Heart right ventricle (tissue), 16 donors: Measurements from ENCODE around the gene LAD1. TPM values are rescaled to one million over a fixed set of nuclear protein-coding genes. Genes with fewer than 3 reads are reported as not detected.

ENCODE experiments used
- ATAC-seq, 8 donors: fragments of 200-7000 bp; cut with Tn5 transposase; one replicate each; pipeline ENCODE4 v1.9.1; 2020; ENCODE audit warnings: mild to moderate bottlenecking in 8 of 8, moderate library complexity in 8 of 8, moderate number of reproducible peaks in 1 of 8
- DNase-seq, 2 donors: peaks; one replicate each; pipeline ENCODE4 v3.0.0-alpha.2; 2020
- H3K27ac ChIP-seq, 10 donors: fragments of 200-600 bp; sonication (generic) in 2 of 10; one replicate each; pipeline versions ENCODE4 v1.5.0 to v1.8.0; 2020 to 2022; ENCODE audit warnings: mild to moderate bottlenecking in 3 of 10
- H3K27me3 ChIP-seq, 7 donors: fragments of 200-600 bp; one replicate each; pipeline ENCODE4 v1.8.0; 2021 to 2022; ENCODE audit warnings: mild to moderate bottlenecking in 2 of 7
- H3K36me3 ChIP-seq, 9 donors: fragments of 200-600 bp; sonication (generic) in 1 of 9; one replicate each; pipeline versions ENCODE4 v1.5.0 to v1.8.0; 2020 to 2022; ENCODE audit warnings: mild to moderate bottlenecking in 2 of 9
- H3K4me1 ChIP-seq, 9 donors: fragments of 200-600 bp; sonication (generic) in 1 of 9; one replicate each; pipeline versions ENCODE4 v1.5.0 to v1.8.0; 2020 to 2022; ENCODE audit warnings: mild to moderate bottlenecking in 4 of 9
- H3K4me3 ChIP-seq, 10 donors: fragments of 200-600 bp; sonication (generic) in 2 of 10; one replicate each; pipeline versions ENCODE4 v1.5.0 to v1.8.0; 2020 to 2022; ENCODE audit warnings: mild to moderate bottlenecking in 7 of 10, moderate library complexity in 2 of 10
- H3K9me3 ChIP-seq, 11 donors: fragments of 200-600 bp in 10 of 11; sonication (generic) in 2 of 11; one replicate each; pipeline versions ENCODE4 v1.5.0 to v1.8.0; 2013 to 2022; ENCODE audit warnings: mild to moderate bottlenecking in 2 of 11, control low read depth in 1 of 11, moderate library complexity in 1 of 11
- CTCF ChIP-seq, 9 donors: fragments of 200-600 bp; sonication (generic) in 2 of 9; IDR thresholded peaks; one replicate each; pipeline versions ENCODE4 v1.5.0 to v1.8.0; 2021 to 2022; ENCODE audit warnings: antibody characterized with exemption in 9 of 9, mild to moderate bottlenecking in 5 of 9, moderate library complexity in 1 of 9
- WGBS, 2 donors: extraction: QIAGEN DNeasy Blood & Tissue Kit; methylation state at CpG; one replicate each; pipeline ENCODE4 v1.1.7; 2013; ENCODE audit warnings: inconsistent platforms in 1 of 2; 5-methylcytosine and 5-hydroxymethylcytosine counted together
- intact Hi-C, 10 donors: fragments of 100-400 bp; cut with DNase I; formaldehyde crosslinking; loops; one replicate each; pipeline versions ENCODE4 v1.11.1 to v1.14.2; 2022
- polyA plus RNA-seq, 2 donors: library from polyadenylated mRNA; stranded (reverse); fragments of 200-250 nt; gene quantifications; one replicate each; pipeline ENCODE4 v1.2.3, GENCODE V29; 2013
- total RNA-seq, 10 donors: library from RNA; stranded (reverse); fragmentation: NEBNext Ultra II Directional in 3 of 10; extraction: Animal tissue kit (Norgen Biotek cat#: 25700) in 3 of 10; gene quantifications; one replicate each; pipeline versions ENCODE4 v1.2.1 to v1.2.4, GENCODE V29; 2021 to 2023
- donor health status: Arrhythmogenic right ventricular cardiomyopathy.
- donor health status: ischemic (EF 13 %, LVEDD 7.1; RV severe dilation, severe dysfunction).
- donor health status: healthy with polysubstance abuse.
- donor health status: DM: no; HTN: yes; CAD: no.
- donor health status: DM: no; HTN: no; CAD: no.
- donor health status: ischemic (EF 25% LVEDD 6.9; RV normal size, moderate dysfunction).
- donor health status: ischemic (EF 25% LVEDD 5.7; RV mildly dilated, moderate dysfunction).
- donor health status: healthy.
- donor health status: DM: yes; HTN: yes; CAD: no.
- donor health status: Ischemic cardiomyopathy.
- donor health status: ischemic (EF 35%, LVEDD 5.7; RV mildly dilated, moderate dysfunction).
- donor health status: nonischemic (EF 11% LVEDD 7.7; RV severe dilation, severe dysfunction).
- donor health status: DM: yes; HTN: yes; CAD: no.
- donor health status: PGD.
- donor health status: ischemic (EF 29% LVEDD 5.4; RV normal size, mild dysfunction).
- donor health status: nonischemic (EF 23%, LVEDD 6.1; RV moderate dilation, normal function).

The LAD1 gene
- total and polyA plus RNA-seq, 12 donors: 0.85 to 42.2 (median 2.9) TPM

GRCh38 chr1:201374364-201374763 lies 24.8 kb downstream of the LAD1 start:
- H3K4me3 ChIP-seq: peak overlapping the region; percentile 40 to 73 (median 56)
- 30 to 31% methylated on average over 7 of the region's 7 CpGs for WGBS, 2 donors
- TF ChIP-seq CTCF (IDR thresholded peaks at IDR 0.05): no peak

GRCh38 chr1:201371792-201372191 lies 27.3 kb downstream of the LAD1 start:
- no peak for DNase-seq
- 32 to 49% methylated on average over 6 of the region's 6 CpGs for WGBS, 2 donors
- H3K4me1 ChIP-seq: peaks cover 2 to 51% (median 19%) of the 10 kb centered on the region in 9 donors
- peak overlapping the region in 6 of 10 donors; percentile 90 to 99 (median 94) for H3K27ac ChIP-seq
- intact Hi-C loops: no loop called here
- peaks cover 0 to 70% (median 10%) of the 10 kb centered on the region in 9 donors for H3K36me3 ChIP-seq
- peak overlapping the region in 5 of 10 donors; percentile 51 to 73 (median 70) for H3K4me3 ChIP-seq
- H3K9me3 ChIP-seq: no peaks in the 10 kb centered on the region
- ATAC-seq: no peak
- no peak for TF ChIP-seq CTCF (IDR thresholded peaks at IDR 0.05)
- H3K27me3 ChIP-seq: no peaks in the 10 kb centered on the region

More at GRCh38 chr1:201374364-201374763, 24.8 kb downstream of the LAD1 start:
- intact Hi-C loops: no loop called here
- Histone ChIP-seq H3K36me3 (peaks cover 0 to 50% (median 0%) of the 10 kb centered on the region in 9 donors), H3K4me1 (peaks cover 0 to 51% (median 16%) of the 10 kb centered on the region in 9 donors), H3K27ac (peak overlapping the region; percentile 74 to 99 (median 90)), H3K27me3 (no peaks in the 10 kb centered on the region), H3K9me3 (no peaks in the 10 kb centered on the region)
- peak in 5 of 8 donors; percentile 1 to 19 (median 1) for ATAC-seq
- DNase-seq: no peak

DNA sequence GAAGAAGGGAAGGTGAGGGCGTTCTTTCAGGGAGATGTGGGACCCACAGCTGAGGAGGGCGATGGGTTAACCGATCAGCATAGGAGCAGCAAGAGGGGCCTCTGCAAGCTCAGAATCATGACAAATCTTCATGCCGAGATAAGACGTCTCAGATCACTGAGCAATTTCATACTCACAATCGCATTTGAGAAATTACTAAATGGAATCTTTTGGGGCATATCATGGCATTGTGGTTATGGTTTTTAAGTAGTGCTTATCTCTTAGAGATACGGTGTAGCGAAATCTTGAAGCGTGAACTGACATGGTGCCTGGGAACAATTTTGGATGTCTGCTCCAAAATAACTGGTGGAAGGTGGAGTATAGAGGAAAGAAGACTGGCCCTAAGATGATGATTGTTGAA lies 27.8 kb downstream of the LAD1 start:
- DNase-seq: no peak
- 34 to 56% methylated on average over 9 of the region's 9 CpGs for whole genome bisulfite sequencing, 2 donors
- Histone ChIP-seq H3K36me3 (peaks cover 0 to 73% (median 10%) of the 10 kb centered on the region in 9 donors), H3K4me3 (peak overlapping the region in 3 of 10 donors; percentile 51 to 73 (median 70)), H3K27ac (peak overlapping the region in 5 of 10 donors; percentile 22 to 99 (median 96)), H3K4me1 (peaks cover 2 to 51% (median 19%) of the 10 kb centered on the region in 9 donors), H3K27me3 (no peaks in the 10 kb centered on the region), H3K9me3 (no peaks in the 10 kb centered on the region)
- no peak for ATAC-seq
- intact Hi-C loops: no loop called here
- TF ChIP-seq CTCF (IDR thresholded peaks at IDR 0.05): no peak

- no peaks in the 10 kb centered on the region for H3K27me3 ChIP-seq
- no peak for TF ChIP-seq CTCF (IDR thresholded peaks at IDR 0.05)
- peaks cover 0 to 71% (median 12%) of the 10 kb centered on the region in 9 donors for H3K36me3 ChIP-seq
- ATAC-seq (no peak), DNase-seq (no peak)
- H3K4me3 ChIP-seq: peak overlapping the region in 1 of 10 donors; percentile 70
- no peaks in the 10 kb centered on the region for H3K9me3 ChIP-seq
- WGBS, 2 donors: 20 to 31% methylated on average over 3 of the region's 3 CpGs
- peak overlapping the region in 7 of 10 donors; percentile 55 to 99 (median 58) for H3K27ac ChIP-seq
- intact Hi-C loops: no loop called here
- peaks cover 2 to 51% (median 19%) of the 10 kb centered on the region in 9 donors for H3K4me1 ChIP-seq
Observed at GRCh38 chr1:201370500-201370899, 28.6 kb downstream of the LAD1 start.
